ENCODE results near the gene NEDD4L.

NEDD4L gene

GRCh38 chr18:58411323-58411722 is 367.3 kb downstream of the NEDD4L start:
- Mint-ChIP-seq H3K4me1 (ENCODE audit: low read depth) (no peaks in the 10 kb centered on the region), H3K27me3 (no peaks in the 10 kb centered on the region)

GRCh38 chr18:58412844-58413666 is 369.0 kb downstream of the NEDD4L start:
- Mint-ChIP-seq H3K27me3 (no peaks in the 10 kb centered on the region), H3K27ac (no peak overlapping the region), H3K36me3 (ENCODE audit: low read depth) (no peaks in the 10 kb centered on the region), H3K4me1 (ENCODE audit: low read depth) (no peaks in the 10 kb centered on the region), H3K4me3 (no peak overlapping the region), H3K9me3 (no peaks in the 10 kb centered on the region)

More at GRCh38 chr18:58411323-58411722, 367.3 kb downstream of the NEDD4L start:
- H3K4me3 Mint-ChIP-seq, result no peak overlapping the region
- no peak overlapping the region for H3K27ac Mint-ChIP-seq
- no peaks in the 10 kb centered on the region for H3K36me3 Mint-ChIP-seq (ENCODE audit: low read depth)
- no peaks in the 10 kb centered on the region for H3K9me3 Mint-ChIP-seq

GRCh38 chr18:58413667-58414628 is 369.9 kb downstream of the NEDD4L start:
- Mint-ChIP-seq H3K4me3 (no peak overlapping the region), H3K4me1 (ENCODE audit: low read depth) (no peaks in the 10 kb centered on the region), H3K27me3 (no peaks in the 10 kb centered on the region), H3K36me3 (ENCODE audit: low read depth) (no peaks in the 10 kb centered on the region), H3K27ac (no peak overlapping the region), H3K9me3 (no peaks in the 10 kb centered on the region)

- H3K27ac Mint-ChIP-seq, result no peak overlapping the region
- H3K4me1 Mint-ChIP-seq (ENCODE audit: low read depth), result no peaks in the 10 kb centered on the region
- H3K27me3 Mint-ChIP-seq, result no peaks in the 10 kb centered on the region
- no peak overlapping the region for H3K4me3 Mint-ChIP-seq
- H3K9me3 Mint-ChIP-seq, result peaks cover 5% of the 10 kb centered on the region
- no peaks in the 10 kb centered on the region for H3K36me3 Mint-ChIP-seq (ENCODE audit: low read depth)
Measured at GRCh38 chr18:58416014-58416703, 372.1 kb downstream of the NEDD4L start.

- Mint-ChIP-seq H3K36me3 (ENCODE audit: low read depth) (no peaks in the 10 kb centered on the region), H3K27me3 (no peaks in the 10 kb centered on the region)
Measured at GRCh38 chr18:58416704-58417683, 373.0 kb downstream of the NEDD4L start.

GRCh38 chr18:58417752-58418151 is 373.7 kb downstream of the NEDD4L start:
- Mint-ChIP-seq H3K4me1 (ENCODE audit: low read depth) (no peaks in the 10 kb centered on the region), H3K27me3 (no peaks in the 10 kb centered on the region), H3K4me3 (no peak overlapping the region), H3K9me3 (peaks cover 5% of the 10 kb centered on the region), H3K27ac (no peak overlapping the region), H3K36me3 (ENCODE audit: low read depth) (no peaks in the 10 kb centered on the region)

More at GRCh38 chr18:58416704-58417683, 373.0 kb downstream of the NEDD4L start:
- H3K4me3 Mint-ChIP-seq, result no peak overlapping the region
- H3K27ac Mint-ChIP-seq, result no peak overlapping the region
- peaks cover 5% of the 10 kb centered on the region for H3K9me3 Mint-ChIP-seq
- H3K4me1 Mint-ChIP-seq (ENCODE audit: low read depth), result no peaks in the 10 kb centered on the region

GRCh38 chr18:58418361-58418760 is 374.3 kb downstream of the NEDD4L start:
- peaks cover 5% of the 10 kb centered on the region for H3K9me3 Mint-ChIP-seq
- H3K4me1 Mint-ChIP-seq (ENCODE audit: low read depth), result no peaks in the 10 kb centered on the region
- no peak overlapping the region for H3K27ac Mint-ChIP-seq
- H3K4me3 Mint-ChIP-seq, result no peak overlapping the region
- no peaks in the 10 kb centered on the region for H3K36me3 Mint-ChIP-seq (ENCODE audit: low read depth)
- H3K27me3 Mint-ChIP-seq, result no peaks in the 10 kb centered on the region

GRCh38 chr18:58419587-58420199 is 375.7 kb downstream of the NEDD4L start:
- Mint-ChIP-seq H3K4me3 (no peak overlapping the region), H3K4me1 (ENCODE audit: low read depth) (no peaks in the 10 kb centered on the region), H3K36me3 (ENCODE audit: low read depth) (no peaks in the 10 kb centered on the region), H3K27ac (no peak overlapping the region), H3K27me3 (no peaks in the 10 kb centered on the region), H3K9me3 (peaks cover 5% of the 10 kb centered on the region)

GRCh38 chr18:58426611-58427010 is 382.6 kb downstream of the NEDD4L start:
- Mint-ChIP-seq H3K36me3 (ENCODE audit: low read depth) (no peaks in the 10 kb centered on the region), H3K27me3 (no peaks in the 10 kb centered on the region), H3K4me1 (ENCODE audit: low read depth) (peaks cover 4% of the 10 kb centered on the region), H3K9me3 (no peaks in the 10 kb centered on the region), H3K4me3 (no peak overlapping the region), H3K27ac (no peak overlapping the region)

GRCh38 chr18:58427321-58427720 is 383.3 kb downstream of the NEDD4L start:
- H3K9me3 Mint-ChIP-seq, result no peaks in the 10 kb centered on the region
- no peaks in the 10 kb centered on the region for H3K27me3 Mint-ChIP-seq
- no peak overlapping the region for H3K27ac Mint-ChIP-seq
- no peaks in the 10 kb centered on the region for H3K36me3 Mint-ChIP-seq (ENCODE audit: low read depth)
- no peak overlapping the region for H3K4me3 Mint-ChIP-seq
- peaks cover 4% of the 10 kb centered on the region for H3K4me1 Mint-ChIP-seq (ENCODE audit: low read depth)

GRCh38 chr18:58429442-58429841 is 385.4 kb downstream of the NEDD4L start:
- Mint-ChIP-seq H3K27me3 (no peaks in the 10 kb centered on the region), H3K4me3 (no peak overlapping the region), H3K4me1 (ENCODE audit: low read depth) (peaks cover 4% of the 10 kb centered on the region), H3K36me3 (ENCODE audit: low read depth) (no peaks in the 10 kb centered on the region), H3K27ac (no peak overlapping the region), H3K9me3 (no peaks in the 10 kb centered on the region)

GRCh38 chr18:58431215-58431614 is 387.2 kb downstream of the NEDD4L start:
- H3K36me3 Mint-ChIP-seq (ENCODE audit: low read depth), result no peaks in the 10 kb centered on the region
- no peak overlapping the region for H3K27ac Mint-ChIP-seq
- no peaks in the 10 kb centered on the region for H3K4me1 Mint-ChIP-seq (ENCODE audit: low read depth)
- no peaks in the 10 kb centered on the region for H3K27me3 Mint-ChIP-seq
- H3K9me3 Mint-ChIP-seq, result no peaks in the 10 kb centered on the region
- H3K4me3 Mint-ChIP-seq, result no peak overlapping the region

- no peaks in the 10 kb centered on the region for H3K36me3 Mint-ChIP-seq (ENCODE audit: low read depth)
- no peaks in the 10 kb centered on the region for H3K9me3 Mint-ChIP-seq
- H3K4me1 Mint-ChIP-seq (ENCODE audit: low read depth), result no peaks in the 10 kb centered on the region
- no peaks in the 10 kb centered on the region for H3K27me3 Mint-ChIP-seq
- H3K27ac Mint-ChIP-seq, result no peak overlapping the region
- H3K4me3 Mint-ChIP-seq, result no peak overlapping the region
Measured at GRCh38 chr18:58432050-58432727, 388.2 kb downstream of the NEDD4L start.

Data from stimulated activated naive CD8-positive, alpha-beta T cell treated with anti-CD3 and anti-CD28 coated beads, Interleukin-15, Interleukin-2, amounts not matched to agents 100 ng/mL and 50 ng/mL, for 24 hours (primary cell).